ENCODE measurements around the gene CCDC154.
"Not testable (repeated sequence)": the region's sequence is repeated elsewhere in the genome, so short reads cannot be mapped to it uniquely, and the experiment has no call there.

CCDC154 gene

GRCh38 chr16:1475552-1476114 is 31.3 kb upstream of the CCDC154 start:
- intact Hi-C loops (cut with DNase I), result loop anchor here (10.0 kb wide), 2 partner anchors 51 to 121 kb away; partner anchors contain the start of genes GNPTG, TSR3 and UQCC4
- peak in 2 of 42 donors; percentile 20 to 45 for DNase-seq

- DNase-seq, result peak; percentile 74 to 96 (median 89)
- intact Hi-C loops (cut with DNase I), result loop anchor here (10.0 kb wide), 2 partner anchors 50 to 120 kb away; partner anchors contain the start of genes GNPTG, TSR3 and UQCC4
These were observed 30.6 kb upstream of the CCDC154 start, which contains the start of gene CLCN7 for GRCh38 chr16:1474796-1475551. Gene CLCN7 (minus strand): TSS chr16:1475028. CDS start chr16:1474974, 54 bp downstream.

GRCh38 chr16:1474082-1474795 is 29.9 kb upstream of the CCDC154 start:
- DNase-seq, result peak in 1 of 42 donors; percentile 20
- intact Hi-C loops (cut with DNase I), result loop anchor here (10.0 kb wide), 2 partner anchors 49 to 119 kb away; partner anchors contain the start of genes GNPTG, TSR3 and UQCC4

- intact Hi-C loops (cut with DNase I), result loop anchor here (10.0 kb wide), 2 partner anchors 48 to 118 kb away; partner anchors contain the start of genes GNPTG, TSR3 and UQCC4
- DNase-seq, result no peak
These were observed 28.6 kb upstream of the CCDC154 start for GRCh38 chr16:1472974-1473373.

GRCh38 chr16:1471569-1472194 is 27.3 kb upstream of the CCDC154 start:
- no peak for DNase-seq
- intact Hi-C loops (cut with DNase I), result loop anchor here (10.0 kb wide), 2 partner anchors 47 to 117 kb away; partner anchors contain the start of genes GNPTG, TSR3 and UQCC4

GRCh38 chr16:1470481-1471251 is 26.3 kb upstream of the CCDC154 start:
- no peak for DNase-seq
- intact Hi-C loops (cut with DNase I), result loop anchor here (10.0 kb wide), 2 partner anchors 46 to 116 kb away; partner anchors contain the start of genes GNPTG, TSR3 and UQCC4

GRCh38 chr16:1469693-1470201 is 25.4 kb upstream of the CCDC154 start:
- intact Hi-C loops (cut with DNase I), result loop anchor here (10.0 kb wide), 2 partner anchors 45 to 115 kb away; partner anchors contain the start of genes GNPTG, TSR3 and UQCC4
- DNase-seq, result no peak

- DNase-seq; intact Hi-C loops (cut with DNase I): not testable (repeated sequence)
These were observed 24.8 kb upstream of the CCDC154 start for GRCh38 chr16:1469141-1469540.

- intact Hi-C loops (cut with DNase I), result no loop called here
- no peak for DNase-seq
These were observed 24.1 kb upstream of the CCDC154 start for GRCh38 chr16:1468426-1468810.

GRCh38 chr16:1466968-1467521 is 22.7 kb upstream of the CCDC154 start:
- no peak for DNase-seq
- intact Hi-C loops (cut with DNase I), result no loop called here

- no peak for DNase-seq
- intact Hi-C loops (cut with DNase I), result no loop called here
These were observed 21.7 kb upstream of the CCDC154 start for GRCh38 chr16:1466054-1466453.

GRCh38 chr16:1465567-1465915 is 21.2 kb upstream of the CCDC154 start:
- DNase-seq, result no peak
- intact Hi-C loops (cut with DNase I), result no loop called here

- intact Hi-C loops (cut with DNase I), result no loop called here
These were observed 20.7 kb upstream of the CCDC154 start for GRCh38 chr16:1464894-1465566.

GRCh38 chr16:1464196-1464893 is 20.0 kb upstream of the CCDC154 start:
- no peak for DNase-seq
- intact Hi-C loops (cut with DNase I), result no loop called here

More at GRCh38 chr16:1464894-1465566, 20.7 kb upstream of the CCDC154 start:
- no peak for DNase-seq

- intact Hi-C loops (cut with DNase I), result no loop called here
- no peak for DNase-seq
These were observed 16.8 kb upstream of the CCDC154 start for GRCh38 chr16:1461146-1461545.

GRCh38 chr16:1460602-1461138 is 16.3 kb upstream of the CCDC154 start:
- no peak for DNase-seq
- intact Hi-C loops (cut with DNase I), result no loop called here

All from head of caudate nucleus (tissue), 42 donors.